ENCODE results near the gene NANS. TPM values are rescaled to one million over a fixed set of nuclear protein-coding genes. Genes with fewer than 3 reads are reported as not detected.

The NANS gene, protein sequence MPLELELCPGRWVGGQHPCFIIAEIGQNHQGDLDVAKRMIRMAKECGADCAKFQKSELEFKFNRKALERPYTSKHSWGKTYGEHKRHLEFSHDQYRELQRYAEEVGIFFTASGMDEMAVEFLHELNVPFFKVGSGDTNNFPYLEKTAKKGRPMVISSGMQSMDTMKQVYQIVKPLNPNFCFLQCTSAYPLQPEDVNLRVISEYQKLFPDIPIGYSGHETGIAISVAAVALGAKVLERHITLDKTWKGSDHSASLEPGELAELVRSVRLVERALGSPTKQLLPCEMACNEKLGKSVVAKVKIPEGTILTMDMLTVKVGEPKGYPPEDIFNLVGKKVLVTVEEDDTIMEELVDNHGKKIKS
- total RNA-seq (10 to 100 TPM; 22.1 to 23.2 TPM), polyA plus RNA-seq (10 to 100 TPM; 34.6 to 55.3 TPM)

DNA sequence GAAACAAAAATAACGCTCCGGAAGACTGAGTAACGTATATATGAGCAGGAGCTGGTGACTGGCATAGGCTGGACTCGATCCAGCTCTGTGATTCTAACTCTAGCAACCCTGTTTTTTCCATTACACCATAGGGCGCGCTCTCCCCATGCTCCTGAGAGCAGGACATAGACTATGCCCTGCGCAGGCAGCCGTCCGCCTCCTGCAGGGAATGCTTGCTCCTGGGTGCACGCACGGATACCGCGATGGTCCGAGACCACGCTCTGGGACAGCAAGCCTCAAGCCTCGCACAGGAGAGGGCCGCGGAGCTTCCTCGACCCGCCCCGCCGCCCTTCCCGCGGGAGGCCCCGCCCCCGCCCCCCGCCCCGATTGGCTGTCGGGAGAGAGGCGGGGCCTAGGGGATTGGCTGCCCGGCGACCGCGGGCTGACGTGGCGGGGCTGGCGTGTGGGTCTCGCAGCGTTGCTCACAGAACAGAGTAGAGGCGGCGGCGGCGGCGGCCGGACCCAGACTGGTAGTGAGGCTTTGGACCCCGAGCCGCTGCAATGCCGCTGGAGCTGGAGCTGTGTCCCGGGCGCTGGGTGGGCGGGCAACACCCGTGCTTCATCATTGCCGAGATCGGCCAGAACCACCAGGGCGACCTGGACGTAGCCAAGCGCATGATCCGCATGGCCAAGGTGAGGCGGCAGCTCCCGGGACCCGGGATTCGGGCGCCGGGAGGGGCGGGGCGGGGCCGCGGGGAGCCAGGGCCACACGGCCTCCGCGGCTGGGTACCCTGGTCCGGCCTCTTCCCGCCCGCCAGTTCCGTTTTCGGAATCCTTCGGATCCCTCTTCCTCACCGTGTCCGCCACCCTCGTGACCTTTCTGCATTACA, at the start of gene NANS:
TSS of gene NANS (plus strand) at position 464 of the 869 bp plus-strand sequence. CDS start at position 541, 77 bp downstream.
- H3K4me1 Mint-ChIP-seq = peaks cover 12 to 32% (median 22%) of the 10 kb centered on the region in 4 donors
- peak within 1 kb of the TSS; percentile 90 to 99 (median 99) for H3K27ac Mint-ChIP-seq
- H3K27me3 Mint-ChIP-seq = no peaks in the 10 kb centered on the region
- H3K9me3 Mint-ChIP-seq = no peaks in the 10 kb centered on the region
- peak within 1 kb of the TSS; percentile 82 for H3K27ac ChIP-seq (ENCODE audit: low read depth, low read length)
- no peaks in the 10 kb centered on the region for H3K9me3 ChIP-seq (ENCODE audit: control insufficient read depth in 1 of 2, low read length in 2 of 2)
- peak within 1 kb of the TSS; percentile 56 to 76 for H3K4me3 ChIP-seq (ENCODE audit: low read length in 2 of 2)
- DNase-seq = peak; percentile 88 to 94 (median 90)
- no peaks in the 10 kb centered on the region for H3K27me3 ChIP-seq (ENCODE audit: insufficient read depth, low read length)
- H3K4me1 ChIP-seq (ENCODE audit: insufficient read depth, low read length) = peaks cover 22% of the 10 kb centered on the region
- CTCF ChIA-PET (ENCODE audit: partially characterized antibody) = interaction anchor here (1.1 to 2.4 kb wide), 7 partner anchors 9 to 199 kb away, joined by 3 to 16 read pairs (median 6); partner anchors contain the start of genes TBC1D2, TRIM14 and TRMO
- intact Hi-C loops (cut with micrococcal nuclease) = loop anchor here (1.0 to 5.0 kb wide), 5 partner anchors 11 to 199 kb away; partner anchors contain the start of genes ANP32B, CORO2A and TBC1D2
- peak within 1 kb of the TSS; percentile 96 to 100 (median 99) for H3K4me3 Mint-ChIP-seq
- H3K36me3 Mint-ChIP-seq = peaks cover 4 to 16% of the 10 kb centered on the region in 2 donors
- POLR2A ChIA-PET (ENCODE audit: partially characterized antibody) = interaction anchor here (0.5 to 5.0 kb wide), 21 partner anchors 8 to 200 kb away, joined by 3 to 66 read pairs (median 6); partner anchors contain the start of genes ANP32B, CORO2A, TBC1D2 and TRIM14
- H3K36me3 ChIP-seq (ENCODE audit: insufficient read depth, low read length) = peaks cover 5% of the 10 kb centered on the region

DNA sequence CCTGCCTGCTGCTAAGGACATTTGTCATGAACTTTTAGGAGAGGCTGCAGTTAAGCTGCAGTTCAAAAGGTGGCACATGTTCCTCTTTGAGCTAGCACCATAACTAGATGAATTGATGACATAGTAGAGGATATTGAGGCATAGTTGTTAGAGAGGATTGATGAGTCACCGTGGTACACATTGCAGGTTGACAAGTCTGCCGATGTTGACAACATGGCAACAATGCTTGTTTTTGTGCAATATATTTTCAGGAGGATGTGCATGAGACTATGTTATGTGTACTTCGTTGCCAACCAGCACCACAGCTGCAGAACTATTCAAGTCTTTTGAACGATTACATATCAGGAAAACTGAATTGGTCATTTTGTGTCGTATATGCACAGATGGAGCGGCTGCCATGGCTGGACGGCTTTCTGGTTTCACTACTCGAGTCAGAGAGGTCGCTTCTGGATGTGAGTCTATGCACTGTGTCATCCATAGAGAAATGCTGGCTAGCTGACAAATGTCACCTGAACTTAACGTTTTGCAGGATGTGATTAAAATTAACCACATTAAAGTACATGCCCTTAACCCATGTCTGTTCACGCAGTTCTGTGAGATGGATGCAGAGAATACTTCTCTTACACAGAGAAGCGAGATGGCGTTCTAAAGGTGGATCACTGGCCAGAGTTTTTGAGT, 49.1 kb upstream of the NANS start:
- Histone ChIP-seq H3K4me3 (ENCODE audit: low read length in 2 of 2) (no peak overlapping the region), H3K36me3 (ENCODE audit: insufficient read depth, low read length) (peaks cover 90% of the 10 kb centered on the region), H3K27ac (ENCODE audit: low read depth, low read length) (no peak overlapping the region), H3K27me3 (ENCODE audit: insufficient read depth, low read length) (no peaks in the 10 kb centered on the region), H3K9me3 (ENCODE audit: control insufficient read depth in 1 of 2, low read length in 2 of 2) (no peaks in the 10 kb centered on the region), H3K4me1 (ENCODE audit: insufficient read depth, low read length) (peaks cover 6% of the 10 kb centered on the region)
- Mint-ChIP-seq H3K36me3 (peaks cover 66 to 83% of the 10 kb centered on the region in 2 donors), H3K27me3 (no peaks in the 10 kb centered on the region), H3K27ac (peak overlapping the region in 3 of 7 donors; percentile 6 to 57 (median 41)), H3K9me3 (no peaks in the 10 kb centered on the region), H3K4me1 (peaks cover 13 to 28% (median 16%) of the 10 kb centered on the region in 4 donors), H3K4me3 (no peak overlapping the region)
- DNase-seq = no peak
- ChIA-PET CTCF (ENCODE audit: partially characterized antibody) (interaction anchor here (0.9 to 2.2 kb wide), 5 partner anchors 10 to 84 kb away, joined by 3 to 6 read pairs (median 4); no protein-coding TSS in a partner anchor), POLR2A (ENCODE audit: partially characterized antibody) (no interaction called here)
- intact Hi-C loops (cut with micrococcal nuclease) = no loop called here

DNA sequence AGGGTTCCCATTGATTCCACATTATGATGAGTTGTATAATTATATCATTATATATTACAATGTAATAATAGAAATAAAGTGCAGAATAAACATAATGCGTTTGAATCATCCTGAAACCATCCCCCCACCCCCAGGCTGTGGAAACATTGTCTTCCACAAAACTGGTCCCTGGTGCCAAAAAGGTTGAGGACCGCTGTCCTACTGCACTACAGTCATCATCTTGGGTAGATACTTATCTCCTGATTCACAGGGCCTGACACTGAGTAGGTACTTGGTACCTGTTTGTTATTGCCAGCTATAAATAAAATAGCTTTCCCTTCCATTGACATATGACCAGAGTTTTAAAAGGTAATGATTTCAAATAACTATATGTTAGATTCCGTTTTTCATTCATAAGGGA, 47.8 kb upstream of the NANS start:
- Histone ChIP-seq H3K27ac (ENCODE audit: low read depth, low read length) (no peak overlapping the region), H3K27me3 (ENCODE audit: insufficient read depth, low read length) (no peaks in the 10 kb centered on the region), H3K4me3 (ENCODE audit: low read length in 2 of 2) (no peak overlapping the region), H3K36me3 (ENCODE audit: insufficient read depth, low read length) (peaks cover 89% of the 10 kb centered on the region), H3K9me3 (ENCODE audit: control insufficient read depth in 1 of 2, low read length in 2 of 2) (no peaks in the 10 kb centered on the region), H3K4me1 (ENCODE audit: insufficient read depth, low read length) (no peaks in the 10 kb centered on the region)
- H3K9me3 Mint-ChIP-seq = no peaks in the 10 kb centered on the region
- CTCF ChIA-PET (ENCODE audit: partially characterized antibody) = interaction anchor here (1.3 kb wide), 1 partner anchor 87 kb away, joined by 3 read pairs; the partner anchor contains the start of gene TRMO
- H3K27me3 Mint-ChIP-seq = no peaks in the 10 kb centered on the region
- H3K4me1 Mint-ChIP-seq = peaks cover 13 to 25% (median 15%) of the 10 kb centered on the region in 4 donors
- POLR2A ChIA-PET (ENCODE audit: partially characterized antibody) = no interaction called here
- H3K27ac Mint-ChIP-seq = peak overlapping the region in 2 of 7 donors; percentile 15 to 79
- H3K4me3 Mint-ChIP-seq = no peak overlapping the region
- intact Hi-C loops (cut with micrococcal nuclease) = no loop called here
- peaks cover 66 to 86% of the 10 kb centered on the region in 2 donors for H3K36me3 Mint-ChIP-seq
- no peak for DNase-seq

DNA sequence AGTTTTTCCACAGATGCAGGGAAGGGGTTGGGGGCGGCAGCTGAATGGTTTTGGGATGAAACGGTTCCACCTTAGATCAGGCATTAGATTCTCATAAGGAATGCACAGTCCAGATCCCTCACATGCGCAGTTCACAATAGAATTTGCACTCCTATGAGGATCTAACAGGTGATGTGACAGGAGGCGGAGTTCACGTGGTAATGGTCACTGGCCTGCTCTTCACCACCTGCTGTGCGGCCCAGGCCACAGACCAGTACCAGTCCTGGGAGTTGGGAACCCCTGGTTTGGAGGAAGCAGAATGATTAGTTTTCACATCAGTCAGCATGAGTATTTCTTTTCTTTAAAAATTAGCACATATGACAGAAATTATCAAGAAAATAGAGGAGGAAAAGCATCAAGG, 47.1 kb upstream of the NANS start:
- ChIA-PET POLR2A (ENCODE audit: partially characterized antibody) (no interaction called here), CTCF (ENCODE audit: partially characterized antibody) (interaction anchor here (1.3 kb wide), 1 partner anchor 87 kb away, joined by 3 read pairs; the partner anchor contains the start of gene TRMO)

DNA sequence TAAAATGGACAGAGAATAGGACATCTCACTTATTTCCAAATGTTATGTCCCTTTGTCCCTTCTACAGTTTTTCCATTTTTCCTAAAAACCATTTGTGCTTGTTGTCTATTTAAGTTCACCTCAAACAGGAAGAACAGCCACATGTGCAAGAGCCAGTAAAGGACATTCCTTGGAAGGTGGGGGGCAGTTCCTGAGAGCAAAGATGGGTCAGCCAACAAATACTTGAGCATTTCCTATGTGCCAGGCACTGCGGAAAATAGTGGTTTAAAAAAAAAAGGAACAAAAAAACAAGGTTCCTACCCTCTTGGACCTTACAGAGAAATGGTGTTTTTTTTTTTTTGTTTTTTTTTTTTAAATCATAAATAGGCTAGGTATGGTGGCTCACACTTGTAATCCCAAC, 46.6 kb upstream of the NANS start:
- POLR2A ChIA-PET (ENCODE audit: partially characterized antibody) = no interaction called here
- Histone ChIP-seq H3K27ac (ENCODE audit: low read depth, low read length) (no peak overlapping the region), H3K9me3 (ENCODE audit: control insufficient read depth in 1 of 2, low read length in 2 of 2) (no peaks in the 10 kb centered on the region), H3K36me3 (ENCODE audit: insufficient read depth, low read length) (peaks cover 88% of the 10 kb centered on the region), H3K27me3 (ENCODE audit: insufficient read depth, low read length) (no peaks in the 10 kb centered on the region), H3K4me3 (ENCODE audit: low read length in 2 of 2) (no peak overlapping the region), H3K4me1 (ENCODE audit: insufficient read depth, low read length) (no peaks in the 10 kb centered on the region)
- Mint-ChIP-seq H3K36me3 (peaks cover 63 to 86% of the 10 kb centered on the region in 2 donors), H3K27ac (peak overlapping the region in 6 of 7 donors; percentile 36 to 86 (median 80)), H3K9me3 (no peaks in the 10 kb centered on the region), H3K4me1 (peaks cover 13 to 22% (median 13%) of the 10 kb centered on the region in 4 donors), H3K4me3 (no peak overlapping the region), H3K27me3 (no peaks in the 10 kb centered on the region)
- DNase-seq = no peak
- intact Hi-C loops (cut with micrococcal nuclease) = no loop called here
- CTCF ChIA-PET (ENCODE audit: partially characterized antibody) = interaction anchor here (1.2 kb wide), 1 partner anchor 55 kb away, joined by 4 read pairs; no protein-coding TSS in a partner anchor

More for the DNA sequence above, 47.1 kb upstream of the NANS start:
- H3K4me1 Mint-ChIP-seq = peaks cover 13 to 22% (median 13%) of the 10 kb centered on the region in 4 donors
- Histone ChIP-seq H3K36me3 (ENCODE audit: insufficient read depth, low read length) (peaks cover 88% of the 10 kb centered on the region), H3K27me3 (ENCODE audit: insufficient read depth, low read length) (no peaks in the 10 kb centered on the region), H3K27ac (ENCODE audit: low read depth, low read length) (no peak overlapping the region), H3K4me1 (ENCODE audit: insufficient read depth, low read length) (no peaks in the 10 kb centered on the region), H3K9me3 (ENCODE audit: control insufficient read depth in 1 of 2, low read length in 2 of 2) (no peaks in the 10 kb centered on the region), H3K4me3 (ENCODE audit: low read length in 2 of 2) (no peak overlapping the region)
- H3K27ac Mint-ChIP-seq = peak overlapping the region in 6 of 7 donors; percentile 19 to 86 (median 80)
- no peak overlapping the region for H3K4me3 Mint-ChIP-seq
- no peak for DNase-seq
- intact Hi-C loops (cut with micrococcal nuclease) = no loop called here
- no peaks in the 10 kb centered on the region for H3K27me3 Mint-ChIP-seq
- peaks cover 64 to 85% of the 10 kb centered on the region in 2 donors for H3K36me3 Mint-ChIP-seq
- H3K9me3 Mint-ChIP-seq = no peaks in the 10 kb centered on the region

DNA sequence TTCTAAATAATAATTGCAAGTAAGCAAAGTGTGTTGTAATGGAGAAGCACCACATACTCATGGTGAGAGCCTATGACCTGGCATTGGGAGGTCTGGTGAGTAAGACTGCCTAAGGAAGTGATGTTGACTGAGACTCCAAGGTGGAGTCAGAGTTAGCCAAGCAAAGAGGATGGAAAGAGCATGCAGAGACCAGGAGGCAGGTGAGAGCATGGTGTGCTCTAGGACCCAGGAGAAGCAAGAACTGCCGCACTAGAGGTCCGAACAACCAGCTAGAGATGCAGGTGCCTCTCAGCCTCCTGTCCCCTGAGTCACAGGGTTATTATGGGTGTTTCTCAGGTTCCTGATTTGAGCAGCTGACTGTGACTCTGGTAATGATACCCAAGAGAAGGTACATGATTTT, 46.1 kb upstream of the NANS start:
- Histone ChIP-seq H3K4me1 (ENCODE audit: insufficient read depth, low read length) (no peaks in the 10 kb centered on the region), H3K27ac (ENCODE audit: low read depth, low read length) (no peak overlapping the region), H3K36me3 (ENCODE audit: insufficient read depth, low read length) (peaks cover 86% of the 10 kb centered on the region), H3K4me3 (ENCODE audit: low read length in 2 of 2) (no peak overlapping the region), H3K9me3 (ENCODE audit: control insufficient read depth in 1 of 2, low read length in 2 of 2) (no peaks in the 10 kb centered on the region), H3K27me3 (ENCODE audit: insufficient read depth, low read length) (no peaks in the 10 kb centered on the region)
- intact Hi-C loops (cut with micrococcal nuclease) = no loop called here
- CTCF ChIA-PET (ENCODE audit: partially characterized antibody) = interaction anchor here (1.2 kb wide), 1 partner anchor 56 kb away, joined by 4 read pairs; no protein-coding TSS in a partner anchor
- POLR2A ChIA-PET (ENCODE audit: partially characterized antibody) = interaction anchor here (1.0 kb wide), 1 partner anchor 27 kb away, joined by 3 read pairs; the partner anchor contains the start of gene ANP32B
- no peak overlapping the region for H3K4me3 Mint-ChIP-seq
- no peak for DNase-seq
- peak overlapping the region in 2 of 7 donors; percentile 62 to 73 for H3K27ac Mint-ChIP-seq
- H3K4me1 Mint-ChIP-seq = peaks cover 13 to 22% (median 14%) of the 10 kb centered on the region in 4 donors
- peaks cover 66 to 85% of the 10 kb centered on the region in 2 donors for H3K36me3 Mint-ChIP-seq
- H3K9me3 Mint-ChIP-seq = no peaks in the 10 kb centered on the region
- no peaks in the 10 kb centered on the region for H3K27me3 Mint-ChIP-seq

All from CD4-positive, alpha-beta memory T cell (primary cell).